HG03103 (cell line): ENCODE data around the gene OR9Q1.
"Not testable (repeated sequence)": the region's sequence is repeated elsewhere in the genome, so short reads cannot be mapped to it uniquely, and the experiment has no call there.

ENCODE experiments used
- ATAC-seq: cut with Tn5 transposase; IDR thresholded peaks from one replicate; pipeline ENCODE4 v1.9.1; 2021; ENCODE audit warnings: low read depth; ENCODE audit not compliant: unreplicated experiment

Gene OR9Q1

DNA sequence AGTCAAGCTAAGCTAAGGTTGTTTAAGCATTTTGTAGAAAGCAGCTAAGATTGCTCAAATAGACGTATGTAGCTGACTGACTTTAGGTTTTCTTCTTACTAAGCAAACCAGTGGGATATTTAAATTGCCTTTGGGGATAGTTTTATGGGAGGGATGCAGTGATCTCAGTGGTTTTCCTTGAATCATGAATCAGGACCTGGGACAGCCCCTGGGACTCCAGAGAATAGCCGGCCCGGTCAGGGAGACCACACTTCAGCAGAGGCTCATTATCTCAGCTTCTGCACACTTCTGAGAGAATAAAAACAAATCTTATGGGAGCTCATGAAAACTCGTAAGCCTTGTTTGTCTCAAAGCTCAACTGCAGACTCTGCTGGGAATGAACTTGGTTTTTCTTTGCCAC, 101.8 kb downstream of the OR9Q1 start, which contains the start of gene OR9I1:
TSS of gene OR9I1 (minus strand) at position 62 of the 400 bp plus-strand sequence. CDS start 6,086 bp downstream, outside the sequence.
- no peak for ATAC-seq

DNA sequence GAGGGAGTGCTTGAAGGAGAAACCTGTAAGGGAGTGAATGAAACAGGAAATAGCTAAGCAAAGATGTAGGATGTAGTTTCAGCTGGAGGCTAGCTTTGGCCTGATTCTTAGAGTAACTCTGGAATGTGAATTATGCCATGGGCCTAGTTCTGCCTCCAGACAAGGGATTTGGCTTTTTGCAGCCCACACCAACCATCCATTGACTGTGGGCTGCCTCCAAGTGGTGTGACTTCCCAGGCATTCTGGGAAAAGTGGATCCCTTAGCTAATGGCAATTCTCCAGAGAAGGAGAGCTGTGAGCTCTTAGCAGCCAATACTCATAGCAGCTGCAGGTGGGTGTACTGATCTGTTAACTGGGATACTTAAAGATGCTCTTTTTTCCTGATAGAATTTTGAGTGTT, 103.7 kb downstream of the OR9Q1 start:
- ATAC-seq: no peak

DNA sequence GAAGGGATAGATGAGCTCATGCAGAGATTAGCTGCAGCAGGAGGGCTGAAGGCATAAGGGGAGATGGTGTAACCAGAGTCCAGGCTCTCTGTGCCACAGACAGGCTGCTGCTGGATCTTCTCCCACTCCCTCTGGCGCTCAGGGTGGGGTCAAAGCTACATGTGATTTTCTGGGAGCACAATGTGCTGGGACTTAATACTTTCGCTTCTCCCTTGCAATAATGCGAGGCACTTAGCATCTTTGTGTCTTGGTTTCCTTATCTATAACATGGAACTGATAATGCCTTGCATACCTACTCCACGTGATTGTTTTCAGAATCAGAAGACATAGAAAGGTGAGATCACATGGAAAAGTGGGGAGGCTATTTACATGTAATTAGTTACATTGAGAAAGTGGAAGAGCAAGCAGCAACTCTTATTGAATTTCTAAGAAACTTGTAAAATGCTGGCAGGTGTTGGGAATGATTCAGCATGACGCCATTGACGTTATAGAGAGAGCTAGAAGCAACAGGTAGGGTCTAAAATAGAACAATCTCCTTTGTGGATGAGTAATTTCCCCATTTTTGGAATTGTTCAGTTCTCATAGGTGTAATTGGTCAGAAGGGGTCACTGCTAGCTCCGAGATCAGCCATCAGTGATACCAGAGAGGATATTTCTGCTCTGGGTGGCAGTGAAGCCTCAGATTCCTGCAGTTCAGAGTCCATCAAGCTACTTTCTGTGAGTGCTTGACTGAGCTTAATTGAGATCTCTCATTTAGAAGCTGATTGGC, 109.8 kb downstream of the OR9Q1 start:
- ATAC-seq: no peak

DNA sequence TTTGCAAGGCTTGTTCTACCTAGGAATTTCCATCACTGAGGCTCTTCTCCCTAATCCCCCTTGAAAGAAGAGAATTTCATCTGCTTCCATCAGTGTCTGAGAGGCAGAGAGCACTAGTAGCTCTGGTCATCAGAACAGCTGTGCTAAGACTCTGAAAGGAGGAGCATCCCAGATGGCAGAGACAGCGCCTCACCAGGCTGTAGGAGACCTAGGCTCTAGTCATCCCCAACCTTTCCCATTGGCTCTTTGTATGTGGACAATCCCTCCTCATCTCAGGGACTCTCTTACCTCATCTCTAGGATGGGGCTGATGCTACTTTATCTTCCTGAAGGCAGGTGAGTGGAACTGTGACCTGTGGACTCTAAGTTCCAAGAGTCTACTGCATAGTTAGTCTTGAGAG, 110.5 kb downstream of the OR9Q1 start:
- ATAC-seq: no peak

DNA sequence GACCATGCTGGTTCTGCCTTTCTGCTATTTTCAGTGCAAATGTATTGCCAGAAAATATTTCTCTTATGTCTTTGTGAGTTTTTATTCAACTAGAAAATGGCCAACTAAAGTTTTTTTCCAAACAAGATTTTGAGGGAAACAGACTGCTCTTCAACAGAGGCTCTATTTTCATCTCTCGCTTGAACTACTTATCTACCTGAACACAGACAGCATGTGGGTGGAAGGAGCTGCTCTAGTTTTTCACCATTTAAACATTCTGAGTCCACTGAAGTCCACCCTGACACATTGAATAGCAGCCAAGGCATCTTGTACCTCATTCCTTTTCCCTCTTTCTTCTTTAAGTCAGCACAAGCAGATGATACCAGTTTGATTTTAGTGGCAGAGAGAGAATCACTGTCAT, 111.5 kb downstream of the OR9Q1 start:
- ATAC-seq: no peak

DNA sequence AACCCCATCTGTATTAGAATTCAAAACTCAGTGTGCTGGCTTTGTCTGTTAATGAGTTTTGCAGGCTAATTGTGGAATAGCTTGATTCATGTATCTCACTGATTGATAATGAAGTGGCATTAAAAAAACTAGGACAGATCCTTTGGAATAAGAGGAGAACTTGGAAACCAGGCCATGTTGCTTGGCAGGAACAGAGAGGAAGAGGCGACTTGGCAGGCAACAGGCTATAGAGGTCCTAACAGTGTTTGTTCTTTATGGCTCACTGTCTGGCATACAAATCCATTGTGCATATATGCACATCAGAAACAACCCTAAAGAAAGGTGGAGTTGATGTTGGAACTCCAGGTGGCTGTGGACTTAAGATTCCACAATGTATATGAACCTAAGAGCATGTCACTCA, 119.1 kb downstream of the OR9Q1 start:
- no peak for ATAC-seq

DNA sequence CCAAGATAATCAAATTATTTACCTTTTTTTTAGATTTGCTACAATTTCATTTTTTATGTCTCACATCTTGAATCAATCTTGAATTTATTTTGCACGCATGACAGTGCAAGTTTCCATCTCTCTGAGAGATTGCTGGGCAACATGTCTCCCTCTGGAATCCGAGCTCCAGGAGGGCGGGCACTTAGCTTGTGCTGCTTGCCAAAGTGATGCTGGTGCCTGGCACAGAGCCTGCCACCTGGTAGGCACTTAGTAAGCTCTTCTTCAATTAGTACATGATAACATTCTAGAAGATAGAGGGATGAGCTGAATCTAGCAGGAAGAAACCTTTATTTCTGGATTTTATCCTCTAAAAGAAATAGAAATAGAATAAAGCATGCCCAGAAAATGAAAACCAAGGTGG, 129.1 kb downstream of the OR9Q1 start:
- ATAC-seq: no peak

DNA sequence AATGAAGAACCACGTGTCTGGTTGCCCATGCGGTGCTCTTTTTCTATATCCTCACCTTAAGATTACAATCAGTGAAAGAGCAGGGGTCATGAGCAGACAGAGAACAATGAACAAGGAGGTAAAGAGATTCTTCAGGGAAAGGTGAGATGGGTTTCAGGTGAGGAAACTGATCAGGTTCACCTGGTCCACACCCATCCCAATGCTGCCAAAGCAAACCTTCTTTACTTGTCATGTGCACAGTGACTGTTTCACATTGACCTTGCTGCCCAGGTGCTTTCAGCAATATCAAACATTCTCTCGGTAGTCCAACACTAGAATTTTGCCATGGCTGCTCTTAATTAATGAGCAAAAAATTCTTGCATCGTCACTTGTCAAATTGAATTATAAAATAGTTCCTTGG, 140.7 kb downstream of the OR9Q1 start:
- ATAC-seq: no peak

DNA sequence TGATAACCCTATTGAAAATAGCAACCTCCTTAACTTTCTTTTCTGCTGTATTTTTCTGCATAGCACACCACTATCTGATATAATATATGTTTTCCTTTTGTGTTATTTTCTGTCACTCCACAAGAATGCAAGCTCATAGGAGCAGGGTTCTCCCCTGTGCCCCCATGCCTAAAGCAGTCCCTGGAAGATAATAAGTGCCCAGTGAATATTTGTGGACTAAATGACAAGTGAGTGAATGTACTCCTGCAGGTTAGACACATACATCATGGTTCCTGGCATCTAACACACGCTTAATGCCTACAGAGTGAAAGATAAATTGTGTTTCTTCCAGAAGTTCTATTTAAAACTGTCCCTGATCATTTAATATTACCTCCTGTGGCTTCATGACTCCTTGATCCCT, 141.3 kb downstream of the OR9Q1 start:
- ATAC-seq: no peak

DNA sequence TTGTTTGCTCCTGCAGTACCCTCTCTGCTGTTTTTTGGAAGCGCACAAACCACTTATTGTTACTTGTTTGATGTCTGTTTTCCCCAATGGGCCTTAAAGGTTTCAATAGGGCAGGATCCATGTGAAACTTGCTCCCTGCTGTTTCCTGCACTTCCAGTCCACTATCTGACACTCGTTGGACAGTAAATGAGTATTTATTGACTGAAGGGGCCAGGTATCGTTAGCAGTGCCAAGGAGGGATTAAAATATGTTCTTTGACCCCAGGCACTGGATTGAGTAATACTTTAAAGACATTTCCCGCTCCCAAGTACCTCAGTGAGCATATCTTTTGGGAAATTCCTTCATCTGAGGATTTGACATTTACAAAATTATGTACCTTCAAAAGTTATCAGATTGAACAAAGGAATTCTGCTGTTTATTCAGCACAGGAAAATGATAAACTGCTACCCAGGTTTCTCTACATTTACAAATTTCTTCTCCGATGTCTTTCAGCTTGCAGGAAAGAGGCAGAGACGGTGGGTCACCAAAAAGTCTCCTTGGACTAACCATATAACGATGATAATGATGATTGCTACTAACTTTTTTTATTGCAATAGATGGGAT, 141.9 kb downstream of the OR9Q1 start:
- ATAC-seq: no peak

DNA sequence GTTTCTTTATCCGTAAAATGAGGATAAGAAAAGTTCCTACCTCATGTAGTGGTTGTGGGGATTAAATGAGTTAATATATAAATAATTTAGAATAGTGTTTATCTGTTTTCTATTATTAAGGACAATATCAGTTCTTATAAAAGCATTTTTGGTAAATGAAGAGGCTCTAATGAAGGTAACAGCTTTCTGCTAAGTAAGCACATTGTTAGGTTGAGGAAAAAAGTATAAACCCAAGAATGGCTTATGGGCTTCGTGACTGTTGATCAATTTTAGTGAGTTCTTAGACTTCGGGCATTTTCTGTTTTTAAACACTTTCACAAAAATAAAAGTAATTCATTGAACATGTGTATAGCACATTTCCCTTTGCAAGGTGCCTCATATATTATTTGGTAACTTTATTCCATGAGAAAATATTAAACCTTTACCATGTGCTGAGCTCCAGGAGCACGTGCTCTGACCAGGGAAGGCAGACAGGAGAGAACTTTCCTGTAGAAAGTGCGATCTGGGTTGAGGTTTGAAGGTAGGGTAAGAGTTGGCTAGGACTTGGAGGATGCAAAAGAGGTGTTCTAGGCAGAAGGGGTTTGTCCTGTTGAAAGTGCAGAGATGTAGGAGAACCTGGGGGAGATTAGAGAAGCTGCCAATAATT, 153.9 kb downstream of the OR9Q1 start:
- ATAC-seq: no peak

DNA sequence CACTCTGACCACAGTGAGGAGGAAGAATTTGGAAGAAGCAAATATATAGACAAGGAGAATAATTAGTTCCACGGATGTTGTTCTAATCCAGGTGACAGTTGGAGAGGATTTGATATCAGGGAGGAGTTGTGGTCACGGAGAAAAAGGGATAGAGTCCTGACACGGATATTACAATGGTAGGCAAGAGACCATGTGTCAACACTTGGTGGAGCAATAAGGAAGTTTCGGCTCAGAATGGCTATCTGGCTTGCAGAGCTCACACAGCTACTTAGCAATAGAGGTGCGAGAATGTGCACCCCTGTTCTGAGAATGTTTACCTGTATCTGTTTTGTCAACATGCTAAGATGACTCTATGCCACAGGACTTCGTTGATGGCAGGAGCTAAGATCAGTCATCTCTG, 154.8 kb downstream of the OR9Q1 start:
- no peak for ATAC-seq

DNA sequence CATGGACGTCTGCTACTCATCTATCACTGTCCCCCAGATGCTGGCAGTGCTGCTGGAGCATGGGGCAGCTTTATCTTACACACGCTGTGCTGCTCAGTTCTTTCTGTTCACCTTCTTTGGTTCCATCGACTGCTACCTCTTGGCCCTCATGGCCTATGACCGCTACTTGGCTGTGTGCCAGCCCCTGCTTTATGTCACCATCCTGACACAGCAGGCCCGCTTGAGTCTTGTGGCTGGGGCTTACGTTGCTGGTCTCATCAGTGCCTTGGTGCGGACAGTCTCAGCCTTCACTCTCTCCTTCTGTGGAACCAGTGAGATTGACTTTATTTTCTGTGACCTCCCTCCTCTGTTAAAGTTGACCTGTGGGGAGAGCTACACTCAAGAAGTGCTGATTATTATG, 156.0 kb downstream of the OR9Q1 start:
- ATAC-seq: no peak

DNA sequence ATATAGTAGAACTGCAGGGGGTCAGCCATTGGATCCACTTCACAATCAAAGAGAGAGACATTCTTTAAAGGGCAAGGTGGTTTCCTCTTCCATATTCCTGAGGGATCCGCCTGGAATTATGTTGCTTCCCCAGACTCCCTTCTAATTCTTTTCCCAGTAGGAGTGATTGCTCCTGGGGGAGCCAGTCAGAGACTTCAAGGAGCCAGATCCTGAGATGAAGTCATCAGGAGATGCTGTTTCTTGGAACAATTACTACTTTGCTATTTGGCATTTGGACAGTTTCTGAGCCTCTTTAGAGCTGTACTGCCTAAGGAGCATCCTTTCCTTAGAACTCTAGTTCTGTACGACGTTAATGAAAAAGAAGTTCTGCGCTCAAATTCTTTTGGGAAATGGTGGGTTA, 163.3 kb downstream of the OR9Q1 start:
- no peak for ATAC-seq

DNA sequence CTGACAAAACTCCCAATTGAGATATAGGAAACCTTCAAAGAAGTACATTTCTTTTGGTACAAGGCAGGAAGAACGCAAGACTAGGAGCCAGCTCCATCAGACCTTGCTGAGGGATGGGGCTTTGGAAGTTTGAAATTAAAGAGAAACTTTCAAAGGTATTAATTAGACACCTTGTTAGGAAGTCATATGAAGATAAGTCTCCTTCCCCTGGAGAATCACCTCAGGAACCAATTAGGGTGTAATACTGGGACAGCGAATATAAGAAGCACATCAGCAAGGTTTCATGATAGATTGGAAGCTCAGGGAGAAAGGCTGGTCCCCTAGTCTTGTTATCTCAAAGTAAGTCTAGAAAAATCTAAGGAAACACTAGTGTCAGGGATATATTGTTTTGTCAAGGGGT, 165.1 kb downstream of the OR9Q1 start, which contains the start of gene OR9Q2:
TSS of gene OR9Q2 (plus strand) at position 301 of the 400 bp plus-strand sequence. CDS start 1,421 bp downstream, outside the sequence.
- ATAC-seq: no peak

DNA sequence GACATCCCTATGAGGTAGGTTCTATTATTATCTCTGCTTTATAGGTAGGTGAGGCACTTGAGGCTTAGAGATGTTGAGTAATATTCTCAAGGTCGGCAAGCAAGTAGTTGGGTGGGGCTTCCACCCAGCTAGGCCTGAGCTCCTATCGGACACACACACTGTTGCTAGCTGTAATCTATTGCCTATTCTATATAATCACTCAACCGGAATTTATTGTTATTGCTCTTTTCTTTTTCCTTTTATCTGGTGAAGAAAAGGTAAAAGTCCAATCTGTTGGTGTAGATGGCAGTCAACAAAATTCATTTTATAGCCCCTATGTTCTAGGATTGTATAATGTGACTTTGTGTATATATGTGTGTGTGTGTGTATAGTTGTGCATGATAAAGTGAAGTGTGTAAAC, 168.5 kb downstream of the OR9Q1 start:
- no peak for ATAC-seq

DNA sequence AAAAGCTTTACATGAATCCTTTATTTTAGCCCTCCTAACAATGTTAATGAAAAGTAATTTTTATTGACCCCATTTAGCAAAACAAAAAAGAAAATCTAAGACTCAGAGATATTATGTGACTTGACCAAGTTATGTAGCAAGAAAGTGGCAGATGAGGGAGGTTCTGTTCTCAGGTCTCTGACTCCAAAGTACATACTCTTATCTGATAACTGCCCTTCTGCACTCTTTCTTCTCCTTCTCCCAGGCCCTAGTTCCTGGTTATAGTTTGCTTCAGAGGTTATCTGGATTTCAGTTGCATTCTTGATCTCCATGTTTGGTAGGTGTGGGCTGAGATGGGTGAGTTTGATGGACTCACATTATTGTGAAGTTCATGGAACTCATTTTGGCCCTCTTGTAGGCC, 169.7 kb downstream of the OR9Q1 start:
- no peak for ATAC-seq

DNA sequence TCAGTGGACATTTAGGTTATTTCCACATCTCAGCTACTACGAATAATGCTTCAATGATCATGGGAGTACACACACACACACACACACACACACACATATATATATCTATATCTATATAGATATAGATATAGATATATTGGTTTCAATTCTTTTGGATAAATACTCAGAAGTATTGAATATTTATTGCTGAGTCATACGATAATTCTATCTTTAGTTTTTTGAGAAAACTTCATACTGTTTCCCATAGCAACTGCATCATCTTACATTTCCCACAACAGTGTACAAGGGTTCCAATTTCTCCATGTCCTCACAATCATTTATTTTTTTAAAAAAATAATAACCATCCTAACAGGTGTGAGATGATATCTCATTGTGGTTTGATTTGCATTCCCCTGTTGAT, 172.3 kb downstream of the OR9Q1 start:
- no peak for ATAC-seq

DNA sequence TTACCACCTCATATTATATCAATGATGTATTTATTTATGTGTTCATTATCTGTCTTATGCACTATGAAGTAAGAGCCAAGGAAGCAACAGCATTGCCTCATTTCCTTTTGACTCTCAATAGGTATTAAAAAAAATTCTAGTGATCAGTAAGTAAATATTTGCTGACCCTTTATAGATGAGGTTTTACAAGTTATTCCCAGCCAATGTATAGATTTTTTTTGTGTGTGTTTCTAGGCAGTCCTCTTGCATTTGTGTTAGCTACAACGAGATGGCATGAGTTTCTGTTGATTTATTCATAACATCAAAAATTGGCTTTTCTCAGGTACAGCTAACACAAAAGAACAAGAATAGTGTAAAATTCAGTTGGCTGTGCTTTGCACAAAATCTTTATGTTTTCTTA, 175.6 kb downstream of the OR9Q1 start:
- ATAC-seq: no peak

DNA sequence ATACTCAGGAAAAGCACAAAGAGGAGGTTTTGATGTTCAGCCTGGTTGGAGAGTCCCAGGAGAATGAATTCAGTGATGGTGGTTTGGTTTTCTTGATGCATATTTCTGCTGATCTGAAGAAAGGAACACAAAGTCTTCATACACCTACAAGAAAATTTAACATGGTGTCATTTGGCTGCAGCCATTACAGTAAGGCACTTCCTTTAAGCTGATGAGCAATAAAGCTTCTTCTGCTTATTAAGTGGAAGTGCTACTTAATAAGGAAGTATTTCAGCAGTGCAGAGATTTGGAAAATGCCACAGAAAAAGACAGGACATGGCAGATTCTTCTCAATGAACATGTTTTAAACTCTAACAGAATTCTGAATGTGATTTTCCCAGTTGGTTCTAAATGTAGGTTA, 180.4 kb downstream of the OR9Q1 start, which contains the start of gene OR1S2:
TSS of gene OR1S2 (minus strand) at position 101 of the 400 bp plus-strand sequence. CDS start at position 101, 0 bp downstream.
- ATAC-seq: no peak

DNA sequence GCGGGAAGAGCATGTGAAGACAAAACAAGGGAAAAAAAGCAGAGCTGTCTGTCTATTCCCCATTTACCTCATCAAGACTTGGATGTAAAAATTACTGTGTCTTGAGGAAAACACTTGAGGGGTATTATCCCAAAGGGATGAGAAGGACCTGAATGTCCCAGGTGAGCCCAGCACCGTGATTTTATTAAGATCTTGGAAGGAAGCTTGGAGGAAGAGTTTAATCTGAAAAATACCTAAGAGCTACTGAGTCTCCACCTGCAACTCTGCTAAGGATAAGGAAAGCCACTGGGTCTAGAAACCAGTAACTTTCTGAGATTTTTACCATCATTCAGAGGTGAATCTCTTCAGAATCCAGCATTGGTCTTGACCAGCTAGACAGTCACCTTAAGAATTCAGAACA, 188.7 kb downstream of the OR9Q1 start, which contains the start of gene OR1S1:
TSS of gene OR1S1 (plus strand) at position 301 of the 400 bp plus-strand sequence.
- not testable (repeated sequence) for ATAC-seq
